ENCODE measurements around the gene ITGA11.

DNA sequence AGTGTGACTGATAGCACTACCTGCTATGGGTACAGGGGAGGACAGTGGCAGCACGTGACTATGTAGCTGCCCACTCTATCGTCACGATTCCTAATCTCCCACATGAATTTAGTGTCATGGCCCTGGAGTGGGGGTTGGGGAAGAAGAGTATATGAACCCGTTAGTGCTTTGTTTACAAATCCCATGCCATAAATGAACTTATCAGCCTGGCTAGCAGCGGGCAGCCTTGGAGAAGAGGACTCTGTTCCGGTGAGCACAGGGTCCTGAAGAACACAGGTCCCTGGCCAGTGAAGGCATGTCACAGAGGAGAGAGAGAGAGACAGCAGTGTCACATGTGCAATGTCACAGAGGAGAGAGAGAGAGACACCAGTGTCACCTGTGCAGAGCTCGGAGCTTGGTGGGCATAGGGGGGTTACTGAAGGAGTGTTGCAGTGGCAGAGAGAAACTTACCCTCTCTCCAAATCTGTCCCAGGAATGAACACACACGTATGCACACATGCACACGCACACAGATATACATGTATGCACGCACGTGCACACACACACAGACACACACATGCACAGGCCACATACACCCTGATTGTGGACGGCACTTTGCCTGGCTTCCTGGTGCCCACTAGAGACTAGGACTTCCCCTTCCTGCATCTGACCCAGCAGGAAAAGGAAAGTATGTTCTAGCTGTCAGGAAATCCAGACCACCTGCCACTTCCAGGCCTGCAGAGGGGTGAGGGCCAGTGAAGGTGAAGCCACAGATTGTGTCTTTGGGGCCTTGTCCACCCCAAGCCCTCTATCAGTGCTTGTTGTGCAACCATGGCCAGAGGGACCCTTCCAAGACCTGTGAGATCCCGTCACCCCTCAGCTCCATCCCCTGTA, 26.3 kb downstream of the ITGA11 start:
- TF ChIP-seq CTCF (IDR thresholded peaks at IDR 0.05 in 8 of 11, conservative IDR thresholded peaks at IDR 0.05 in 3 of 11) (no peak), POLR2AphosphoS5 (IDR thresholded peaks at IDR 0.05) (no peak)

Data from spleen (tissue), 7 donors.